RWPE2 (cell line): ENCODE data around the gene ZNF521.

Experiments
- ATAC-seq: fragments of 200-7000 bp; cut with Tn5 transposase; 3 replicates; pipeline ENCODE4 v1.9.1; 2021; ENCODE audit warnings: low read depth
- DNase-seq: peaks from one replicate; pipeline ENCODE4 v3.0.0-alpha.2; 2020; ENCODE audit warnings: low spot score
- H3K27ac ChIP-seq: fragments of 450-650 bp; 2 replicates; pipeline ENCODE4 v1.5.1; 2017; ENCODE audit warnings: mild to moderate bottlenecking; ENCODE audit not compliant: poor library complexity, severe bottlenecking
- H3K27me3 ChIP-seq: fragments of 250-450 bp; sonication (Bioruptor Pico); 2 replicates; pipeline ENCODE4 v1.5.1; 2021; ENCODE audit warnings: mild to moderate bottlenecking, moderate library complexity; ENCODE audit not compliant: insufficient read depth, poor library complexity, severe bottlenecking
- H3K36me3 ChIP-seq: fragments of 250-450 bp; sonication (Bioruptor Pico); 2 replicates; pipeline ENCODE4 v1.5.1; 2020; ENCODE audit warnings: low read depth, mild to moderate bottlenecking, moderate library complexity
- H3K4me1 ChIP-seq: fragments of 250-450 bp; sonication (Bioruptor Pico); 2 replicates; pipeline ENCODE4 v1.5.1; 2021; ENCODE audit warnings: mild to moderate bottlenecking, moderate library complexity; ENCODE audit not compliant: insufficient read depth, poor library complexity, severe bottlenecking
- H3K4me3 ChIP-seq: fragments of 250-450 bp; sonication (Bioruptor Pico); 2 replicates; pipeline ENCODE4 v1.5.1; 2021; ENCODE audit warnings: mild to moderate bottlenecking, moderate library complexity; ENCODE audit not compliant: severe bottlenecking
- H3K9me3 ChIP-seq: fragments of 250-450 bp; sonication (Bioruptor Pico); 2 replicates; pipeline ENCODE4 v1.5.1; 2021; ENCODE audit warnings: mild to moderate bottlenecking, moderate library complexity; ENCODE audit not compliant: severe bottlenecking
- TF ChIP-seq, protein P1 (sequence below): fragments of 450-650 bp; IDR thresholded peaks from one replicate; pipeline ENCODE4 v1.5.1; 2017; ENCODE audit warnings: mild to moderate bottlenecking, moderate library complexity; ENCODE audit not compliant: poor library complexity, severe bottlenecking

The ZNF521 gene

DNA sequence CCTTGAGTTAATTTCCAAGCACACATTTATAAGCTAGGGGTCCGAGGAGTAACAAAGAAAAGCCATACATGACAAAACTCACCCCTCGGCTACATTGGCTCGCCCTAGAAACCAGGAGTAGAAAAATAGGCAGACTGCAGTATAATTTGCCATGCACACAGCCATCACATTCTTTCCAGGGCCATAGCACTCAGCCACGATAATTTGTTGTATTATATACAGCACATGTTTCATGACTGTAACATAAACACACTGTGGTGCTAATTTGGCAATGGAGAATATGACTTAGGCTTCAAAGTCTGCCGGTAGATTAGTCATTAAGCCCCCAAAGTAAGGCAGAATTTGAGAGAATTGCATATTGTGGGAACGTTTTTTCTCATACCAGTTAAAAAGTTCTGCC lies 254.9 kb downstream of the ZNF521 start:
- no peak for ATAC-seq
- TF ChIP-seq, protein P1, sequence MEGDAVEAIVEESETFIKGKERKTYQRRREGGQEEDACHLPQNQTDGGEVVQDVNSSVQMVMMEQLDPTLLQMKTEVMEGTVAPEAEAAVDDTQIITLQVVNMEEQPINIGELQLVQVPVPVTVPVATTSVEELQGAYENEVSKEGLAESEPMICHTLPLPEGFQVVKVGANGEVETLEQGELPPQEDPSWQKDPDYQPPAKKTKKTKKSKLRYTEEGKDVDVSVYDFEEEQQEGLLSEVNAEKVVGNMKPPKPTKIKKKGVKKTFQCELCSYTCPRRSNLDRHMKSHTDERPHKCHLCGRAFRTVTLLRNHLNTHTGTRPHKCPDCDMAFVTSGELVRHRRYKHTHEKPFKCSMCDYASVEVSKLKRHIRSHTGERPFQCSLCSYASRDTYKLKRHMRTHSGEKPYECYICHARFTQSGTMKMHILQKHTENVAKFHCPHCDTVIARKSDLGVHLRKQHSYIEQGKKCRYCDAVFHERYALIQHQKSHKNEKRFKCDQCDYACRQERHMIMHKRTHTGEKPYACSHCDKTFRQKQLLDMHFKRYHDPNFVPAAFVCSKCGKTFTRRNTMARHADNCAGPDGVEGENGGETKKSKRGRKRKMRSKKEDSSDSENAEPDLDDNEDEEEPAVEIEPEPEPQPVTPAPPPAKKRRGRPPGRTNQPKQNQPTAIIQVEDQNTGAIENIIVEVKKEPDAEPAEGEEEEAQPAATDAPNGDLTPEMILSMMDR: no peak

DNA sequence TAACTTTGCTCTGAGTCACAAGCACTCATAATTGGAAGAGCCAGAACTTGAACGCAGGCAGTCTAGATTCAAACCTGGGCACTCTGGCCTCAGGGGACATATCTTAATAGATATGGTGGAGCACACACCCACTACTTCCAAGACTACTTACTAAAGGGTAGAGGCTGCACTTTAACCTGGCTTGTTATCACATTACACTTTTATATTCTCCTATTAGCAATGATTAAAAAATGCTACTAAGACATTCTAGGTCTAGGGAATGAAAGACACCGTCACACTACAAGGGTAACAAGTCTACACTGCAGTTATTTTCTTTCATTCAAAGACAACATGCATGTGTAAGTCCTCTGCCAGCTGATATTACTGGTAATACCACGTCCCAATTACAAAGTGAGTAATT lies 258.8 kb downstream of the ZNF521 start:
- H3K4me1 ChIP-seq: no peaks in the 10 kb centered on the region
- H3K27ac ChIP-seq: no peak overlapping the region
- no peak overlapping the region for H3K4me3 ChIP-seq
- TF ChIP-seq, protein P1: no peak
- H3K9me3 ChIP-seq: no peaks in the 10 kb centered on the region
- no peak for ATAC-seq
- no peak for DNase-seq
- no peaks in the 10 kb centered on the region for H3K36me3 ChIP-seq
- no peaks in the 10 kb centered on the region for H3K27me3 ChIP-seq

More for the DNA sequence above, 254.9 kb downstream of the ZNF521 start:
- Histone ChIP-seq H3K36me3 (no peaks in the 10 kb centered on the region), H3K27ac (no peak overlapping the region), H3K4me1 (no peaks in the 10 kb centered on the region), H3K27me3 (peaks cover 2% of the 10 kb centered on the region), H3K9me3 (no peaks in the 10 kb centered on the region), H3K4me3 (no peak overlapping the region)
- DNase-seq: no peak

DNA sequence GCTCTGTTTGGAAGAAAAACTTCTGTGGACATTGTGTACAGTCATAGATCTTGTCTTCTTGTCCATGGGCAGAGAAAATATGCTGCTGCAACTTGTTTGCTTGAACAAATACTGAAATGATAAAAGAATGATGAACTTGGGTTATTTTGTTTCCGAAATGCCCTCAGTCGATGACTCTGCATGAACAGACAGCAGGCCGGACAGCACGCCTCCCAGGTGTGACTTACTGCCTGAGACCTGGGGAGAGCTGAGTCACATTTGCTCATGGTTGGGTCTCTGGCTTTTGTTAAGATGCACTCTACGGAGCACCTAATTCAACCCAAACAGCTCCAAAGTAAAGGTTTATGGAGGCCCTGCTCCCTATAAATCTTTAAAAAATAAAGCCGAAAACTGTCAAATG lies 262.5 kb downstream of the ZNF521 start:
- H3K4me1 ChIP-seq: no peaks in the 10 kb centered on the region
- peak; percentile 67; the same call in 2 of the 3 replicates for ATAC-seq
- no peak overlapping the region for H3K27ac ChIP-seq
- DNase-seq: no peak
- no peaks in the 10 kb centered on the region for H3K27me3 ChIP-seq
- H3K9me3 ChIP-seq: no peaks in the 10 kb centered on the region
- H3K36me3 ChIP-seq: no peaks in the 10 kb centered on the region
- no peak overlapping the region for H3K4me3 ChIP-seq
- TF ChIP-seq, protein P1: no peak

DNA sequence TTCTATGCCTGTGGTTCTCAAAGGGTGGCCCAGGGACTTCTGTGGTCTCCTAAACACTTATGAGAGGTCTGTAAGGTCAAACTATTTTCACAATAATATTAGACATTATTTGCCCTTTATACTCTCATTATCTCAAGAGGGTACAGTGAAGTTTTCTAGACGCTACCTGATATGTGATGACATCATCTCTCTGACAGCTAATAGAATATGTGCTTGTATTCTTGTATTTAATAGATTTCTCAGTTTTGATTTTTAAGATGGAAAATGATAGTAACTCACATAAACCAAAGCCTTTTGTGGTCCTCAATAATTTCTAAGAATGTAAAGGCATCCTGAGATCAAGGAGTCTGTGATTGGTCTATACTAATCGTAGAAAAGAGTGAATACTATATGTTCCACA lies 265.1 kb downstream of the ZNF521 start:
- H3K4me3 ChIP-seq: no peak overlapping the region
- peaks cover 2% of the 10 kb centered on the region for H3K9me3 ChIP-seq
- H3K36me3 ChIP-seq: no peaks in the 10 kb centered on the region
- ATAC-seq (no peak), DNase-seq (no peak)
- H3K4me1 ChIP-seq: no peaks in the 10 kb centered on the region
- no peak overlapping the region for H3K27ac ChIP-seq
- TF ChIP-seq, protein P1: no peak
- no peaks in the 10 kb centered on the region for H3K27me3 ChIP-seq

DNA sequence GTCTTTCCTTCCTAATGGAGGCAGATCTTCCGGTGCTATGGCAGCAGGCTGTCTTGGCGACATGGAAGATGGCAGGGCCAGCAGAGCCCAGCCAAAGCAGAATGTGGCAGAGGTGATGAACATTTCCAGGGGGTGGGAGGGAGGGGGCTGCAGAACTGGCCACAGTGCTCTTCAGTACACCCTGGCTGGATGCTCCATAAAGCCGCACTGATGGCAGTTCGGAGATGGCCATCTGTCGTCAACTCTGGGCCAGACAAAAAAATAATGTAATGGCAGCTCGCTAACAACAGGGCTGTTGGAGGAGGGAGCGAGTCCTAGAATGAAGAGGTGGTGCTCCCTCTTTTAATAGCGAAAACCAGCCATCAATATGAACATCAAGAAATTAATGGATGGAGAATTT lies 271.0 kb downstream of the ZNF521 start:
- no peak for DNase-seq
- TF ChIP-seq, protein P1: no peak
- Histone ChIP-seq H3K27ac (no peak overlapping the region), H3K27me3 (no peaks in the 10 kb centered on the region), H3K9me3 (peaks cover 2% of the 10 kb centered on the region), H3K36me3 (no peaks in the 10 kb centered on the region), H3K4me1 (no peaks in the 10 kb centered on the region), H3K4me3 (no peak overlapping the region)
- ATAC-seq: no peak
